ENCODE data around the gene ALG14. TPM values are rescaled to one million over a fixed set of nuclear protein-coding genes. Genes with fewer than 3 reads are reported as not detected.
"Not testable (repeated sequence)": the region's sequence is repeated elsewhere in the genome, so short reads cannot be mapped to it uniquely, and the experiment has no call there.

ALG14 gene
- polyA plus RNA-seq, 3 donors from 2014 or later: 3.1 to 5.4 (median 3.2) TPM

DNA sequence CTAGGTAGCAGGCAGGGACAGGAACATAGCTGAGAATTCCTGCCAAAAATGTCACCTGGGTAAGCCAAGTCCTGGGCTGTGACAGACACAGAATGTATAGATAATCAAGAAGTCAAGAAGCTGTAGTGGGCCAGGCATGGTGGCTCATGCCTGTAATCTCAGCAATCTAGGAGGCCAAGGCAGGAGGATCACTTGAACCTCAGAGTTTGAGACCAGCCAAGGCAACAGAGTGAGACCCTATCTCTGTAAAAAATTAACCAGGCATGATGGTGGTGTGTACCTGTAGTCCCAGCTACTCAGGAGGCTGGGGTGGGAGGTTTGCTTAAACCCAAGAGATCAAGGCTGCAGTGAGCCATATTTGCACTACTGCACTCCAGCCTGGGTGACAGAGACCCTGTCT lies 3.3 kb upstream of the ALG14 start:
- H3K27ac Mint-ChIP-seq: no peak overlapping the region
- peaks cover 12 to 22% of the 10 kb centered on the region in 2 donors for H3K4me1 Mint-ChIP-seq
- H3K9me3 Mint-ChIP-seq: no peaks in the 10 kb centered on the region
- DNase-seq: no peak
- H3K27me3 Mint-ChIP-seq (ENCODE audit: low read depth in 3 of 3): peaks cover 6 to 13% (median 13%) of the 10 kb centered on the region in 3 donors
- no peak overlapping the region for H3K4me3 Mint-ChIP-seq
- no peaks in the 10 kb centered on the region for H3K36me3 Mint-ChIP-seq

- Mint-ChIP-seq H3K4me3 (peak overlapping the region; percentile 95 to 98 (median 98)), H3K36me3 (peaks cover 0 to 4% (median 0%) of the 10 kb centered on the region in 3 donors), H3K27ac (peak overlapping the region; percentile 85 to 98 (median 94)), H3K9me3 (no peaks in the 10 kb centered on the region), H3K4me1 (peaks cover 12 to 22% of the 10 kb centered on the region in 2 donors), H3K27me3 (ENCODE audit: low read depth in 3 of 3) (peaks cover 6 to 13% (median 13%) of the 10 kb centered on the region in 3 donors)
- DNase-seq: no peak
Observed at GRCh38 chr1:95073446-95073845, 695 bp upstream of the ALG14 start.

GRCh38 chr1:95072117-95072516 lies 634 bp downstream of the ALG14 start:
- H3K36me3 Mint-ChIP-seq: peaks cover 0 to 10% (median 0%) of the 10 kb centered on the region in 3 donors
- H3K27me3 Mint-ChIP-seq (ENCODE audit: low read depth in 3 of 3): peaks cover 6 to 13% (median 13%) of the 10 kb centered on the region in 3 donors
- H3K4me1 Mint-ChIP-seq: peaks cover 12 to 22% of the 10 kb centered on the region in 2 donors
- DNase-seq: no peak
- peak overlapping the region; percentile 95 to 98 (median 98) for H3K4me3 Mint-ChIP-seq
- H3K27ac Mint-ChIP-seq: peak overlapping the region; percentile 85 to 98 (median 94)
- no peaks in the 10 kb centered on the region for H3K9me3 Mint-ChIP-seq

- H3K27me3 Mint-ChIP-seq (ENCODE audit: low read depth in 3 of 3): peaks cover 6 to 13% (median 13%) of the 10 kb centered on the region in 3 donors
- H3K36me3 Mint-ChIP-seq: peaks cover 0 to 10% (median 0%) of the 10 kb centered on the region in 3 donors
- H3K9me3 Mint-ChIP-seq: no peaks in the 10 kb centered on the region
- peak overlapping the region in 4 of 5 donors; percentile 95 to 98 (median 96) for H3K4me3 Mint-ChIP-seq
- no peak overlapping the region for H3K27ac Mint-ChIP-seq
- DNase-seq: no peak
- H3K4me1 Mint-ChIP-seq: peaks cover 12 to 22% of the 10 kb centered on the region in 2 donors
Observed at GRCh38 chr1:95071539-95071938, 1.2 kb downstream of the ALG14 start.

DNA sequence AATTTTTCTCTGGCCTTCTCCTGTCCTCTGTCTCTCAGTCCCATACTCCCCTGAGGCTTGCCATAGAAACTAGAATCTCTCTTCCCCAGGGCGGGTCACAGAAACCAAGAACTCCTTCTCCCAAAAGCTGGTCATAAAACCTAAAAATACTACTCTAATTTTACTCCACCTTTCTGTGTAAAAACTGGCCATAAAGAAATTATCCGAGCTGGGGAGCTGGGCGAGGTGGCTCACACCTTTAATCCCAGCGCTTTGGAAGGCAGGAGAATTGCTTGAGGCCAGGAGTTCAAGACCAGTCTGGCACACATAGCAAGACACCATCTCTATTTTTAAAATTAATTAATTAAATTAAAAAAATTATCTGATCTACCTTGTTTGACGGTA lies 3.0 kb downstream of the ALG14 start:
- peaks cover 7 to 12% (median 9%) of the 10 kb centered on the region in 3 donors for H3K27me3 Mint-ChIP-seq (ENCODE audit: low read depth in 3 of 3)
- peaks cover 0 to 14% (median 0%) of the 10 kb centered on the region in 3 donors for H3K36me3 Mint-ChIP-seq
- peaks cover 12 to 22% of the 10 kb centered on the region in 2 donors for H3K4me1 Mint-ChIP-seq
- no peak overlapping the region for H3K27ac Mint-ChIP-seq
- no peak overlapping the region for H3K4me3 Mint-ChIP-seq
- no peaks in the 10 kb centered on the region for H3K9me3 Mint-ChIP-seq
- no peak for DNase-seq

- no peak for DNase-seq
- H3K4me1 Mint-ChIP-seq: peaks cover 12 to 22% of the 10 kb centered on the region in 2 donors
- H3K9me3 Mint-ChIP-seq: no peaks in the 10 kb centered on the region
- peaks cover under 1 to 14% (median 3%) of the 10 kb centered on the region in 3 donors for H3K36me3 Mint-ChIP-seq
- H3K27ac Mint-ChIP-seq: no peak overlapping the region
- peaks cover 7 to 12% (median 7%) of the 10 kb centered on the region in 3 donors for H3K27me3 Mint-ChIP-seq (ENCODE audit: low read depth in 3 of 3)
- H3K4me3 Mint-ChIP-seq: no peak overlapping the region
Observed at GRCh38 chr1:95068956-95069709, 3.6 kb downstream of the ALG14 start.

- H3K4me3 Mint-ChIP-seq: no peak overlapping the region
- H3K4me1 Mint-ChIP-seq: peaks cover 8 to 11% of the 10 kb centered on the region in 2 donors
- DNase-seq: no peak
- peaks cover 4 to 25% (median 18%) of the 10 kb centered on the region in 3 donors for H3K36me3 Mint-ChIP-seq
- no peaks in the 10 kb centered on the region for H3K9me3 Mint-ChIP-seq
- no peak overlapping the region for H3K27ac Mint-ChIP-seq
- H3K27me3 Mint-ChIP-seq (ENCODE audit: low read depth in 3 of 3): peaks cover 2% of the 10 kb centered on the region in 3 donors
Observed at GRCh38 chr1:95067568-95067967, 5.2 kb downstream of the ALG14 start.

DNA sequence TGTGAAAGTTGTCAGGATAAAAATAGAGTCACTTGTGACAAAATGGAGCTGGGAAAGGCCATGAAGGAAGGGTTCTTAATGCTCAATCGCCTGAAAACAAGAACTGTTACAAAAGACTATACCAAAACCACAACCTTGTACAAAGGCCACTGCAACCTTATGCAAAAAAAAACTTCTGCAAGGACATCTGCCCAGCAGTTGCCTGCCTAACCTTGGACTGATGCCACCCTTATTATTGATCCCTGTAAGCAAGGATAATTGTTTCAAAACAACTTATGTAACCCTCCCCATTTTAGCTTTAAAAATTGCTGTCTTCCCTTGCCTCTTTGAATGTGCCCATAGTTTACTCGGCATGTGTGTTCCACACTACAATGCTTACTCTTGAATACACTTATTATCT lies 5.7 kb downstream of the ALG14 start:
- Mint-ChIP-seq H3K4me1 (peaks cover 4 to 6% of the 10 kb centered on the region in 2 donors), H3K27me3 (ENCODE audit: low read depth in 3 of 3) (peaks cover 0 to 1% (median 1%) of the 10 kb centered on the region in 3 donors), H3K27ac (no peak overlapping the region), H3K4me3 (no peak overlapping the region), H3K9me3 (no peaks in the 10 kb centered on the region), H3K36me3 (peaks cover 4 to 28% (median 21%) of the 10 kb centered on the region in 3 donors)
- no peak for DNase-seq

GRCh38 chr1:95061445-95062006 lies 11.2 kb downstream of the ALG14 start:
- H3K36me3 Mint-ChIP-seq: peaks cover 4 to 21% (median 18%) of the 10 kb centered on the region in 3 donors
- H3K9me3 Mint-ChIP-seq: no peaks in the 10 kb centered on the region
- peaks cover 0 to 1% (median 1%) of the 10 kb centered on the region in 3 donors for H3K27me3 Mint-ChIP-seq (ENCODE audit: low read depth in 3 of 3)
- H3K4me1 Mint-ChIP-seq: no peaks in the 10 kb centered on the region
- no peak overlapping the region for H3K27ac Mint-ChIP-seq
- no peak for DNase-seq
- H3K4me3 Mint-ChIP-seq: no peak overlapping the region

- no peak for DNase-seq
- Mint-ChIP-seq H3K4me3 (no peak overlapping the region), H3K27me3 (ENCODE audit: low read depth in 3 of 3) (no peaks in the 10 kb centered on the region), H3K36me3 (peaks cover 2 to 17% (median 14%) of the 10 kb centered on the region in 3 donors), H3K9me3 (no peaks in the 10 kb centered on the region), H3K27ac (no peak overlapping the region), H3K4me1 (no peaks in the 10 kb centered on the region)
Observed at GRCh38 chr1:95058974-95059373, 13.8 kb downstream of the ALG14 start.

DNA sequence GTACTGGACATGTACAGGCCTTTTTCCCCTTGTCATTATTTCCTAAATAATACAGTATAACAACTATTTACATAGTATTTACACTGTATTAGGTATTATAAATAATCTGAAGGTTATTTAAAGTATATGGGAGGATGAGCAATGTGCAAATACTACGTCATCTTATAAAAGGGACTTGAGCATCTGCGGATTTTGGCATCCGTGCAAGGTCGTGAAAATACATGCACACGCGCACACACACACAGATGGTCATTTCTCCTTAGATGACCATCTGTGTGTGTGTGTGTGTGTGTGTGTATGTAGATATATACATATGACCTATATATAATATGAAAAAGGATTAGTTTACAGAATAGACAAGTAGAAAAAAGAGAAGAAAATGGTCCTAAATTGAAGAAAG lies 15.4 kb downstream of the ALG14 start:
- DNase-seq: no peak
- H3K27ac Mint-ChIP-seq: no peak overlapping the region
- no peaks in the 10 kb centered on the region for H3K9me3 Mint-ChIP-seq
- H3K4me3 Mint-ChIP-seq: no peak overlapping the region
- H3K4me1 Mint-ChIP-seq: no peaks in the 10 kb centered on the region
- peaks cover 0 to 1% (median under 1%) of the 10 kb centered on the region in 3 donors for H3K36me3 Mint-ChIP-seq
- H3K27me3 Mint-ChIP-seq (ENCODE audit: low read depth in 3 of 3): no peaks in the 10 kb centered on the region

DNA sequence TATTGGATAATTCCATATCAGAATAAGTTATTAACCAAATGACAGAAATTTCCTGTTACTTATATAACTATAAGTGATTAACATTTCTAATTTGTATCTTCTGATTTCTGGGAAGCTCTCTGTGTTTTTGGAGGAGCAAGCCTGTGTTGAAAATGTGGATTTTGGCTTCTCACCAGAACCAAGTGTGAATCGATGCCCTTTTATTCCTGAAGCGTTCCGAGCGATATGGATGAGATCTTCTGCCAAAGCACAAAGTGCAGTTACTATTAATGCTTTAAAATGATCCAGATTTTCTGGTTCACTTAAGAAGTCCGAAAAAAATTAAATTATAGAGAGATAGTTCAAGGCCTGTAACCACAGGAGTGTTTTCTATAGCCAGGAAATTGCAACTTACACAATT lies 22.8 kb downstream of the ALG14 start:
- no peak overlapping the region for H3K4me3 Mint-ChIP-seq
- no peaks in the 10 kb centered on the region for H3K9me3 Mint-ChIP-seq
- no peak overlapping the region for H3K27ac Mint-ChIP-seq
- H3K4me1 Mint-ChIP-seq: no peaks in the 10 kb centered on the region
- peaks cover 0 to 3% (median 0%) of the 10 kb centered on the region in 3 donors for H3K36me3 Mint-ChIP-seq
- peaks cover 0 to 1% (median 0%) of the 10 kb centered on the region in 3 donors for H3K27me3 Mint-ChIP-seq (ENCODE audit: low read depth in 3 of 3)
- no peak for DNase-seq

DNA sequence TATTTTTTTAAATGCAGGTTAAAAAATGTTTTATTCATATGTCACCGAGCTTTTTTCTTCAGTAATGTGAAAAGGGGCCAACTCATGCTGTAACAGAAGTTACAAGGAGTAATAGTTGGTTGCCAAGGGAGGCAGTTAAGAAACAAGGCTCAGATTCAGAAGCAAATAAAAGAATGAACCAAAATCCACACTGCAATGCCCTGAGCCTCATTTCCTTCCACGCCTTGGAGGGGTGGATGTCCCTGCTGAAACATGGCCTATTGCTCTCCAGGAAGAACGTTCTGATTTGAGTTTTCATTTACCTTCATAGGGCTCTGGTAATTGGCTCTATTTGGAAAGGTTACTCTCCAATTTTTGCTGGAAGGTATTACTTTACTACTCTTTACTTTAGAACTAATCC lies 24.4 kb downstream of the ALG14 start:
- no peaks in the 10 kb centered on the region for H3K9me3 Mint-ChIP-seq
- peaks cover 0 to 3% (median 0%) of the 10 kb centered on the region in 3 donors for H3K36me3 Mint-ChIP-seq
- no peak overlapping the region for H3K4me3 Mint-ChIP-seq
- no peaks in the 10 kb centered on the region for H3K4me1 Mint-ChIP-seq
- peaks cover 0 to 1% (median 0%) of the 10 kb centered on the region in 3 donors for H3K27me3 Mint-ChIP-seq (ENCODE audit: low read depth in 3 of 3)
- DNase-seq: no peak
- no peak overlapping the region for H3K27ac Mint-ChIP-seq

DNA sequence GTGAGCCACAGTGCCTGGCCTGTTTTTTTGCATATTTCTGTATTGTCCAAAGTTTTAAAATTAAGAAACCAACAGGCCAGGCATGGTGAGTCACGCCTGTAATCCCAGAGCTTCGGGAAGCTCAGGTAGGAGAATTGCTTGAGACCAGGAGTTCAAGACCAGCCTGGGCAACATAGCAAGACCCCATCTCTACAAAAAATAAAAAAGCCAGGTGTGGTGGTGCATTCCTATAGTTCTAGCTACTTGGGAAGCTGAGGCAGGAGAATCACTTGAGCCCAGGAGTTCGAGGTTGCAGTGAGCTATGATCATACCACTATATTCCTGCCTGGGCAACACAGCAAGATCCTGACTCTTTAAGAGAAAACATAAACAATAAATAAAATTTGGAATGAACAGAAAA lies 25.1 kb downstream of the ALG14 start:
- not testable (repeated sequence) for H3K4me3 Mint-ChIP-seq; H3K27ac Mint-ChIP-seq; H3K4me1 Mint-ChIP-seq; DNase-seq; H3K36me3 Mint-ChIP-seq; H3K27me3 Mint-ChIP-seq (ENCODE audit: low read depth in 3 of 3); H3K9me3 Mint-ChIP-seq
